Heart left ventricle (tissue), 13 donors: ENCODE results near the gene TFF3.

Experiments used
- CTCF ChIP-seq, 12 donors: fragments of 200-600 bp; sonication (generic) in 4 of 12; IDR thresholded peaks; one replicate each; pipeline versions ENCODE4 v1.5.0 to v1.8.0; 2018 to 2022; ENCODE audit warnings: antibody characterized with exemption in 12 of 12, mild to moderate bottlenecking in 5 of 12
- POLR2A ChIP-seq, 2 donors: fragments of 450-650 bp; IDR thresholded peaks; one replicate each; pipeline ENCODE4 v1.6.1; 2017; ENCODE audit warnings: antibody characterized with exemption in 2 of 2, mild to moderate bottlenecking in 2 of 2, moderate library complexity in 2 of 2
- donor health status: ischemic (EF 13 %, LVEDD 7.1; RV severe dilation, severe dysfunction).
- donor health status: DM: no; HTN: yes; CAD: no.
- donor health status: DM: no; HTN: no; CAD: no.
- donor health status: ischemic (EF 25% LVEDD 6.9; RV normal size, moderate dysfunction).
- donor health status: ischemic (EF 25% LVEDD 5.7; RV mildly dilated, moderate dysfunction).
- donor health status: ischemic (EF 35%, LVEDD 5.7; RV mildly dilated, moderate dysfunction).
- donor health status: nonischemic (EF 11% LVEDD 7.7; RV severe dilation, severe dysfunction).
- donor health status: DM: yes; HTN: yes; CAD: no.
- donor health status: PGD.
- donor health status: ischemic (EF 29% LVEDD 5.4; RV normal size, mild dysfunction).
- donor health status: nonischemic (EF 23%, LVEDD 6.1; RV moderate dilation, normal function).

DNA sequence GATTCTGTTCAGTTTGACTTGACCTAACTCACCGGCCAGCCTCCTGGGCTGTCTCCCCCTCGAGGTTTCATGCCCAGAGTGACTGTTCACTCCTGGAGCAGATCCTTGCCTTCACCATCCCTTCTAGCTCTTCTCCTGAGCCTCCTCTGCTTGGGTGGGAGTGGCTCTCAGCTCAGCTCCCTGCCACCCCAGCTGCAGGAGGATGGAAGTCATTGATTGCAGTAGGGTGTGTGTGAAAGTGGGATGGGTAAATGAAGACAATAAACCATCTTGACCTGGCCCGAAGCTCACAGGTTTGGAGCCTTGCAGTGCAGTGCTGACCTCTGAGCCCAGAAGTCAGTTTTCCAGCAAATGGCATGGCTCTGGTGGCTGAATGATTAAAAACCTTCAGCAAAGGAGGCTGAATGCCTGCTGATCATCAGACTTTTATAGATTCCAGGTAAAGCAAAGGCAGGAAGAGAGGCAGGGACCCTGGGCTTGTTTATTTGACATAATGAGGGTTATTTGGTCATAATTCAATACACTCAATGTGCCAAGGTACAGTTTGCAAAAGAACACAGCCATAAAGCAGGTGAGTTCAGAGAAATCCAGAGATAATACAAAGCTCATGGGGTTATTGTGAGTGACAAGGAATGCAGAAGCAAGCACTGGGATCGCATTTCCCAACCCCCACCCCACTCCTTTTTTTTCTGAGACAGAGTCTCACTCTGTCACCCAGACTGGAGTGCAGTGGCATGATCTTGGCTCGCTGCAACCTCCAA is 17.5 kb upstream of the TFF3 start:
- TF ChIP-seq POLR2A (IDR thresholded peaks at IDR 0.05) = no peak
- TF ChIP-seq CTCF (IDR thresholded peaks at IDR 0.05) = no peak
